Lower leg skin (tissue), 4 donors: ENCODE measurements around the gene ANO9. TPM values are rescaled to one million over a fixed set of nuclear protein-coding genes. Genes with fewer than 3 reads are reported as not detected.
"Not testable (repeated sequence)": the region's sequence is repeated elsewhere in the genome, so short reads cannot be mapped to it uniquely, and the experiment has no call there.

Experiments
- DNase-seq, 2 donors: peaks; one replicate each; pipeline ENCODE4 v3.0.0-alpha.2; 2019; ENCODE audit warnings: low spot score in 2 of 2
- H3K4me3 ChIP-seq: fragments of 200-600 bp; sonication (generic); 2 replicates; pipeline ENCODE4 v1.5.1; 2017; ENCODE audit warnings: mild to moderate bottlenecking, low read depth; ENCODE audit not compliant: poor library complexity, severe bottlenecking
- CTCF ChIP-seq, 3 donors: fragments of 450-650 bp; IDR thresholded peaks; one replicate each; pipeline ENCODE4 v1.5.1; 2016; ENCODE audit warnings: antibody characterized with exemption in 3 of 3, mild to moderate bottlenecking in 3 of 3, moderate library complexity in 2 of 3
- POLR2A ChIP-seq, 2 donors: fragments of 450-650 bp; IDR thresholded peaks; one replicate each; pipeline ENCODE4 v1.6.1; 2016 to 2017; ENCODE audit warnings: antibody characterized with exemption in 2 of 2, mild to moderate bottlenecking in 1 of 2, moderate library complexity in 1 of 2
- WGBS, 2 donors: methylation state at CpG; one replicate each; pipeline ENCODE4 v1.1.5; 2018; 5-methylcytosine and 5-hydroxymethylcytosine counted together
- intact Hi-C: fragments of 100-400 bp; cut with DNase I; formaldehyde crosslinking; loops from one replicate; pipeline ENCODE4 v1.15.0; 2023; ENCODE audit warnings: low total_unique reads
- total RNA-seq, 4 donors: library from RNA; depleted of rRNA; stranded (reverse); fragments of >200 nt; gene quantifications; one replicate each; pipeline ENCODE4 v1.1.0, GENCODE V29; 2016

Gene ANO9
- total RNA-seq, 4 donors from 2014 or later: 55.7 to 116 (median 92.1) TPM

- intact Hi-C loops: loop anchor here (10.0 kb wide), 1 partner anchor 99 kb away; the partner anchor contains the start of gene RNH1
- TF ChIP-seq CTCF (IDR thresholded peaks at IDR 0.05) (no peak), POLR2A (IDR thresholded peaks at IDR 0.05) (no peak)
- 40 to 48% methylated on average over 17 of the region's 17 CpGs for WGBS, 2 donors
- no peak overlapping the region for H3K4me3 ChIP-seq
- no peak for DNase-seq
Measured at GRCh38 chr11:405323-405953, 36.4 kb downstream of the ANO9 start.

- no peak overlapping the region for H3K4me3 ChIP-seq
- no peak for DNase-seq
- intact Hi-C loops: loop anchor here (10.0 kb wide), 1 partner anchor 100 kb away; the partner anchor contains the start of gene RNH1
- TF ChIP-seq POLR2A (IDR thresholded peaks at IDR 0.05) (no peak), CTCF (IDR thresholded peaks at IDR 0.05) (no peak)
- whole genome bisulfite sequencing, 2 donors: 85 to 91% methylated on average over 9 to 14 of the region's 14 CpGs
Measured at GRCh38 chr11:404551-405264, 37.1 kb downstream of the ANO9 start.

DNA sequence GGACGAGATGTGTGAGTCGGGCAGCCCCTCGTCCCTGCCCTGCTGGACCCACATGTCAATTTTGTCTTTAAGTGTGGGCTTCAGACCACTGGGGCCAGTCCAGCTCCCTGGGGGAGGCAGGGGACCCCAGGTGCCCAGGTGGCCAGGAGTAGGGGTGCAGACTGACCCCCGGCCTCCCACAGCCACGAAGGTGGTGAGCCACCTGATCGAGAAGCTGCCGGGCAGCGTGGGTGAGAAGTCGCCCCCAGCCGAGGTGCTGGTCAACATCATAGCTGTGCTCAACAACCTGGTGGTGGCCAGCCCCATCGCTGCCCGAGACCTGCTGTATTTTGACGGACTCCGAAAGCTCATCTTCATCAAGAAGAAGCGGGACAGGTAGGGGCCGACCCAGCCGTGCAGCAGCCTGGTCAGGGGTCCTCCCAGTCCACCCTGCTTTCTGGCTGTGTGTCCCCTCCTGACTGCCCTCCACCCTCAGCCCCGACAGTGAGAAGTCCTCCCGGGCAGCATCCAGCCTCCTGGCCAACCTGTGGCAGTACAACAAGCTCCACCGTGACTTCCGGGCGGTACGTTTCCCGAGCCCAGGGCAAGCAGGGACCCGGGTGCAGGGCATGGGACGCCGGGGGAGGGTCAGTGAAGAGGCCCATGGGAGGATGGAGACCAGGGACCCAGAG lies 37.9 kb downstream of the ANO9 start:
- no peak overlapping the region for H3K4me3 ChIP-seq
- 87% methylated on average over 22 to 27 of the region's 27 CpGs for WGBS, 2 donors
- no peak for DNase-seq
- TF ChIP-seq CTCF (IDR thresholded peaks at IDR 0.05): no peak
- no peak for TF ChIP-seq POLR2A (IDR thresholded peaks at IDR 0.05)
- intact Hi-C loops: loop anchor here (10.0 kb wide), 1 partner anchor 101 kb away; the partner anchor contains the start of gene RNH1

DNA sequence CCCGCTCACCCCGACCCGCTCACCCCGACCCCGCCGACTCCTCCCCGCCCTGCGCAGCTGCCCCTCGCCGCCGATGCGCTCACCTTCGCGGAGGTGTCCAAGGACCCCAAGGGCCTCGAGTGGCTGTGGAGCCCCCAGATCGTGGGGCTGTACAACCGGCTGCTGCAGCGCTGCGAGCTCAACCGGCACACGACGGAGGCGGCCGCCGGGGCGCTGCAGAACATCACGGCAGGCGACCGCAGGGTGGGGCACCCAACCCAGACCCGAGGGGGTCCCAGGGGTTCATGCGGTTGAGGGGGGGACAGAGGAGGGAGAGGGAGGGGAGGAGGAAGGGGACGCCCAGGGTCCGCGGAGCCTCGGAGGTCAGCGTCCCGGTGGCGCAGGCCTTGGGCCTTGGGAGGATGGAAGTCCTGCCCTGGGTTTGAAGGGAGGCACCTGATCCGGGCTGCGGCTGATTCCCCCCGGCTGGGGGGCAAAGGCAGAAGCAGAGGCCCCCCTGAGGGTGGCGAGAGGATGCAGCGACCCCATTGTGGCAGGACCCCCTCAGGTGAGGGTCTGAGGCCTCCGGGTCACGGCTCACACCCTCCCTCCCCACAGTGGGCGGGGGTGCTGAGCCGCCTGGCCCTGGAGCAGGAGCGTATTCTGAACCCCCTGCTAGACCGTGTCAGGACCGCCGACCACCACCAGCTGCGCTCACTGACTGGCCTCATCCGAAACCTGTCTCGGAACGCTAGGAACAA lies 38.6 kb downstream of the ANO9 start:
- no peak for DNase-seq
- intact Hi-C loops: loop anchor here (10.0 kb wide), 1 partner anchor 102 kb away; the partner anchor contains the start of gene RNH1
- no peak for TF ChIP-seq CTCF (IDR thresholded peaks at IDR 0.05)
- no peak for TF ChIP-seq POLR2A (IDR thresholded peaks at IDR 0.05)
- 83 to 84% methylated on average over 34 to 43 of the region's 55 CpGs for WGBS, 2 donors
- no peak overlapping the region for H3K4me3 ChIP-seq

GRCh38 chr11:401196-401595 lies 40.6 kb downstream of the ANO9 start:
- not testable (repeated sequence) for DNase-seq, H3K4me3 ChIP-seq
- intact Hi-C loops: loop anchor here (10.0 kb wide), 1 partner anchor 104 kb away; the partner anchor contains the start of gene RNH1
- WGBS, 2 donors: no CpG with 5 or more reads among the region's 52 CpGs
